ENCODE measurements around the gene EPG5. TPM values are rescaled to one million over a fixed set of nuclear protein-coding genes. Genes with fewer than 3 reads are reported as not detected.
"Not testable (repeated sequence)": the region's sequence is repeated elsewhere in the genome, so short reads cannot be mapped to it uniquely, and the experiment has no call there.

The EPG5 gene
- total RNA-seq, 6 donors from 2014 or later: 28.6 to 109 (median 39.6) TPM

GRCh38 chr18:45998244-45998643 is 31.1 kb upstream of the EPG5 start:
- no peak for DNase-seq
- no peaks in the 10 kb centered on the region for H3K36me3 ChIP-seq
- peaks cover 0 to 3% (median 0%) of the 10 kb centered on the region in 4 donors for H3K4me1 ChIP-seq
- peak overlapping the region in 2 of 4 donors; percentile 32 to 69 for H3K27ac ChIP-seq
- TF ChIP-seq EP300 (IDR thresholded peaks at IDR 0.05): no peak
- no peak for TF ChIP-seq POLR2A (IDR thresholded peaks at IDR 0.05)
- TF ChIP-seq, protein P1, sequence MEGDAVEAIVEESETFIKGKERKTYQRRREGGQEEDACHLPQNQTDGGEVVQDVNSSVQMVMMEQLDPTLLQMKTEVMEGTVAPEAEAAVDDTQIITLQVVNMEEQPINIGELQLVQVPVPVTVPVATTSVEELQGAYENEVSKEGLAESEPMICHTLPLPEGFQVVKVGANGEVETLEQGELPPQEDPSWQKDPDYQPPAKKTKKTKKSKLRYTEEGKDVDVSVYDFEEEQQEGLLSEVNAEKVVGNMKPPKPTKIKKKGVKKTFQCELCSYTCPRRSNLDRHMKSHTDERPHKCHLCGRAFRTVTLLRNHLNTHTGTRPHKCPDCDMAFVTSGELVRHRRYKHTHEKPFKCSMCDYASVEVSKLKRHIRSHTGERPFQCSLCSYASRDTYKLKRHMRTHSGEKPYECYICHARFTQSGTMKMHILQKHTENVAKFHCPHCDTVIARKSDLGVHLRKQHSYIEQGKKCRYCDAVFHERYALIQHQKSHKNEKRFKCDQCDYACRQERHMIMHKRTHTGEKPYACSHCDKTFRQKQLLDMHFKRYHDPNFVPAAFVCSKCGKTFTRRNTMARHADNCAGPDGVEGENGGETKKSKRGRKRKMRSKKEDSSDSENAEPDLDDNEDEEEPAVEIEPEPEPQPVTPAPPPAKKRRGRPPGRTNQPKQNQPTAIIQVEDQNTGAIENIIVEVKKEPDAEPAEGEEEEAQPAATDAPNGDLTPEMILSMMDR (IDR thresholded peaks at IDR 0.05): no peak
- TF ChIP-seq POLR2AphosphoS5 (IDR thresholded peaks at IDR 0.05): no peak
- no peaks in the 10 kb centered on the region for H3K9me3 ChIP-seq
- no peaks in the 10 kb centered on the region for H3K27me3 ChIP-seq
- 48 to 51% methylated on average over 3 of the region's 3 CpGs for WGBS, 2 donors
- ATAC-seq (ENCODE audit: low FRiP score in 2 of 2): no peak
- H3K4me3 ChIP-seq: no peak overlapping the region

DNA sequence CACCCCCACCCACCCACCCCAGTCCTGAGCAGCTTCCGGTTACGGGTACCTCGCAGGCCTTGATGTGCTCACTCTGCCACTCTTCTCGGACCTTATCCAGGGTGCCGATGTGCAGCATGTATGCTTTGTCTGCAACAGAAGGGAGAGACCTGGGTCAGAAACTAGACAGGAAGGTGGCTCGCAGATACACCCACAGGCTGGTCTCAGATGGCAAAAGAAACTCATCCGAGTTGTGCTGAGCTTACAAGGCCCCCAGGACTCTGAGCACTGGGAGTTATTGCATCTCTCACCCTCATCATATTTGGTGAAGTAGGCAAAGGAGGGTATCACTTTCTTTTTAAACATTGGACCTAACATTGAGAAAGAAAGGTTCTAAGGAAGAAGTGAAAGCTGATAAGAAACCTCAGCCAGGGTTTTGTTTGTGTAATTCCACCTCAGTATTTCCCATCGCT is 30.6 kb upstream of the EPG5 start:
- no peak overlapping the region for H3K4me3 ChIP-seq
- peaks cover 0 to 3% (median 0%) of the 10 kb centered on the region in 4 donors for H3K4me1 ChIP-seq
- H3K27me3 ChIP-seq: no peaks in the 10 kb centered on the region
- no peaks in the 10 kb centered on the region for H3K9me3 ChIP-seq
- H3K36me3 ChIP-seq: no peaks in the 10 kb centered on the region
- 67 to 75% methylated on average over 6 to 8 of the region's 8 CpGs for WGBS, 2 donors
- TF ChIP-seq, protein P1 (IDR thresholded peaks at IDR 0.05): no peak
- TF ChIP-seq POLR2AphosphoS5 (IDR thresholded peaks at IDR 0.05) (no peak), EP300 (IDR thresholded peaks at IDR 0.05) (no peak), POLR2A (IDR thresholded peaks at IDR 0.05) (no peak)
- DNase-seq (no peak), ATAC-seq (ENCODE audit: low FRiP score in 2 of 2) (no peak)
- peak overlapping the region in 2 of 4 donors; percentile 32 to 69 for H3K27ac ChIP-seq

DNA sequence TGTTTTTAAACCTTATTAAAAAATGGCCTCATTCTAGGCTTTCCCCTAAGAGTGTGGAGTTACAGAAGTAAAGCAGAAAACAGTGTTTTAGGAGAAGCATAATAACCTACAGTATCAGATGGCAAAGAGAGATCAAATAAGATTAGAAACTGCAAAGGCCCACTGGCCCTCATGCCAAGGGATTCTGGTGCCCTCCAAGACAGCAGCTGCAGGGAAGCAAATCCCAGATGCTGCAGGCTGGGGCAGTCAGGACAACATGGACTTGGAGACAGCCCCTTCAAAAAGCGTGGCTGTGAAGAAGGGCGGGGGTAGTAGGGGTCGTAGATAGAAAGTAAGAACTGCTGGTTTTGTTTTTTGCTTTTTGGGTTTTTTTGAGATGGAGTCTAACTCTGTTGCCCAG is 28.3 kb upstream of the EPG5 start:
- 89 to 100% methylated on average over 3 of the region's 3 CpGs for WGBS, 2 donors

DNA sequence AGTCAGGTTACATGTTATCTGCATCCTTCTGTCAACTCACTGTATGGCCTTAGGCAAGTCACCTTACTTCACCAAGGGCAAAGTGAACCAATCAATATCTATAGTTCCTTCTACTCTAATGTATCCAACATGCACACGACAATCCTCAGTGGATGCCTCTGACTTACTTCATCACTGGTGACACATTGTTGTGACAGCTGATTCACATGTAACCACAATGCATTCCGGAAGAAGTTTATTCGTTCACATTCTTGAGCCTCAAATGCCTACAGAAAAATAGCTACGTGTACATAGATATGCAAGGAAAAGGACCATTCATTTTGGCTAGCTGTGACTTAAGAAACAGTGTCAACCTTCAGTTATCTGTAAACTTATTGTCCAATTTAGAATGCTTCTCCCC is 26.3 kb upstream of the EPG5 start:
- peaks cover 0 to 15% (median under 1%) of the 10 kb centered on the region in 4 donors for H3K36me3 ChIP-seq
- peaks cover 0 to 3% (median 0%) of the 10 kb centered on the region in 4 donors for H3K4me1 ChIP-seq
- ATAC-seq (ENCODE audit: low FRiP score in 2 of 2) (no peak), DNase-seq (no peak)
- H3K27me3 ChIP-seq: no peaks in the 10 kb centered on the region
- no peak overlapping the region for H3K27ac ChIP-seq
- H3K9me3 ChIP-seq: no peaks in the 10 kb centered on the region
- TF ChIP-seq EP300 (IDR thresholded peaks at IDR 0.05) (no peak), POLR2A (IDR thresholded peaks at IDR 0.05) (no peak), POLR2AphosphoS5 (IDR thresholded peaks at IDR 0.05) (no peak)
- TF ChIP-seq, protein P1 (IDR thresholded peaks at IDR 0.05): no peak
- H3K4me3 ChIP-seq: no peak overlapping the region
- WGBS, 2 donors: 78 to 85% methylated on average over 4 of the region's 4 CpGs

More for the DNA sequence above, 28.3 kb upstream of the EPG5 start:
- no peak for TF ChIP-seq POLR2A (IDR thresholded peaks at IDR 0.05)
- TF ChIP-seq POLR2AphosphoS5 (IDR thresholded peaks at IDR 0.05): no peak
- no peak for TF ChIP-seq EP300 (IDR thresholded peaks at IDR 0.05)
- TF ChIP-seq, protein P1 (IDR thresholded peaks at IDR 0.05): no peak
- peaks cover 0 to 3% (median 0%) of the 10 kb centered on the region in 4 donors for H3K4me1 ChIP-seq
- no peak overlapping the region for H3K4me3 ChIP-seq
- H3K36me3 ChIP-seq: no peaks in the 10 kb centered on the region
- no peak for ATAC-seq (ENCODE audit: low FRiP score in 2 of 2)
- no peak for DNase-seq
- H3K27me3 ChIP-seq: no peaks in the 10 kb centered on the region
- H3K9me3 ChIP-seq: no peaks in the 10 kb centered on the region
- no peak overlapping the region for H3K27ac ChIP-seq

DNA sequence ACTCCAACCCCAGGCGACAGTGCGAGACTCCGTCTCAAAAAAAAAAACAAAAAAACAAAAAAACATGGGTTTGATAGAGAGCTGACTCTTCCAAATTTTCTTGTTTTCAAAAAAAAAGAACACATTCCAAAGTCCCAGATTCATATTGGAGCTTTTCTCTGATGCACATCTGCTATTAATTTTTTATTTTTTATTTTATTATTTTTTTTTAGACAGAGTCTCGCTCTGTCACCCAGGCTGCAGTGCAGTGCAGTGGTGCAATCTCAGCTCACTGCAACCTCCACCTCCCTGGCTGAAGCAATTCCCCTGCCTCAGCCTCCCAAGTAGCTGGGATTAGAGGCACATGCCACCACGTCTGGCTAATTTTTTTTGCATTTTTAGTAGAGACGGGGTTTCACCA is 25.4 kb upstream of the EPG5 start:
- not testable (repeated sequence) for H3K4me3 ChIP-seq; H3K27ac ChIP-seq; DNase-seq; H3K9me3 ChIP-seq; H3K4me1 ChIP-seq; H3K27me3 ChIP-seq; ATAC-seq (ENCODE audit: low FRiP score in 2 of 2)
- 92 to 94% methylated on average over 6 of the region's 6 CpGs for WGBS, 2 donors
- peaks cover 0 to 23% (median 2%) of the 10 kb centered on the region in 4 donors for H3K36me3 ChIP-seq

Measured in upper lobe of left lung (tissue), 6 donors.